LoVo (cell line): Measurements from ENCODE around the gene DOCK8.
A peak's percentile ranks its signal among the peaks of the same experiment; 100 is the strongest.

Experiments used
- DNase-seq: peaks from one replicate; pipeline ENCODE4 v3.0.0-alpha.2; 2016; ENCODE audit warnings: low spot score

Gene DOCK8

GRCh38 chr9:419571-420171 lies 205.0 kb downstream of the DOCK8 start:
- no peak for DNase-seq

- DNase-seq = no peak
These were observed 207.2 kb downstream of the DOCK8 start for GRCh38 chr9:421896-422295.

- DNase-seq = no peak
These were observed 211.6 kb downstream of the DOCK8 start for GRCh38 chr9:426264-426663.

GRCh38 chr9:426976-427375 lies 212.3 kb downstream of the DOCK8 start:
- DNase-seq = no peak

- no peak for DNase-seq
These were observed 217.0 kb downstream of the DOCK8 start for GRCh38 chr9:431701-432100.

GRCh38 chr9:436482-436881 lies 221.8 kb downstream of the DOCK8 start:
- no peak for DNase-seq

- no peak for DNase-seq
These were observed 222.4 kb downstream of the DOCK8 start for GRCh38 chr9:437066-437465.

- no peak for DNase-seq
These were observed 222.9 kb downstream of the DOCK8 start for GRCh38 chr9:437574-438001.

GRCh38 chr9:438066-438465 lies 223.4 kb downstream of the DOCK8 start:
- no peak for DNase-seq

GRCh38 chr9:438961-439768 lies 224.5 kb downstream of the DOCK8 start:
- DNase-seq = no peak

GRCh38 chr9:441126-441525 lies 226.5 kb downstream of the DOCK8 start:
- no peak for DNase-seq

- DNase-seq = no peak
These were observed 229.9 kb downstream of the DOCK8 start for GRCh38 chr9:444528-444927.

- DNase-seq = no peak
These were observed 230.4 kb downstream of the DOCK8 start for GRCh38 chr9:445033-445432.

- no peak for DNase-seq
These were observed 231.5 kb downstream of the DOCK8 start for GRCh38 chr9:446074-446699.

GRCh38 chr9:447230-448025 lies 232.8 kb downstream of the DOCK8 start:
- DNase-seq = peak; percentile 85

GRCh38 chr9:450057-450456 lies 235.4 kb downstream of the DOCK8 start:
- no peak for DNase-seq

GRCh38 chr9:450561-450960 lies 235.9 kb downstream of the DOCK8 start:
- no peak for DNase-seq

- DNase-seq = no peak
These were observed 239.2 kb downstream of the DOCK8 start for GRCh38 chr9:453832-454231.

- no peak for DNase-seq
These were observed 241.7 kb downstream of the DOCK8 start for GRCh38 chr9:456365-456764.

- no peak for DNase-seq
These were observed 243.9 kb downstream of the DOCK8 start for GRCh38 chr9:458590-458989.

- no peak for DNase-seq
These were observed 245.1 kb downstream of the DOCK8 start for GRCh38 chr9:459491-460444.
